ENCODE results near the gene SCML1.

The SCML1 gene

GRCh38 chrX:17801431-17801830 lies 64.1 kb downstream of the SCML1 start:
- no peak for DNase-seq

GRCh38 chrX:17802756-17803155 lies 65.5 kb downstream of the SCML1 start:
- DNase-seq, result no peak

- no peak for DNase-seq
Observed at GRCh38 chrX:17803449-17803848, 66.2 kb downstream of the SCML1 start.

Measured in activated gamma-delta T cell treated with Interleukin-2 at 50 U/mL for 16 hours (primary cell).